ENCODE data around the gene EPB41L3. TPM values are rescaled to one million over a fixed set of nuclear protein-coding genes. Genes with fewer than 3 reads are reported as not detected.

Gene EPB41L3
- total RNA-seq, 4 donors from 2014 or later, result 9.6 to 37.0 (median 13.5) TPM

GRCh38 chr18:5422626-5423025 lies 121.2 kb downstream of the EPB41L3 start:
- Histone ChIP-seq H3K4me1 (no peaks in the 10 kb centered on the region), H3K36me3 (peaks cover 8% of the 10 kb centered on the region), H3K9me3 (no peaks in the 10 kb centered on the region), H3K4me3 (no peak overlapping the region), H3K27ac (no peak overlapping the region), H3K27me3 (no peaks in the 10 kb centered on the region)
- no peak for DNase-seq (ENCODE audit: low spot score in 2 of 2)
- 90% methylated on average over 3 of the region's 3 CpGs for WGBS
- TF ChIP-seq EP300 (IDR thresholded peaks at IDR 0.05) (no peak), POLR2AphosphoS5 (IDR thresholded peaks at IDR 0.05) (no peak), CTCF (IDR thresholded peaks at IDR 0.05) (no peak), POLR2A (IDR thresholded peaks at IDR 0.05) (no peak)

GRCh38 chr18:5421981-5422380 lies 121.8 kb downstream of the EPB41L3 start:
- TF ChIP-seq POLR2A (IDR thresholded peaks at IDR 0.05), result no peak
- TF ChIP-seq EP300 (IDR thresholded peaks at IDR 0.05), result no peak
- TF ChIP-seq CTCF (IDR thresholded peaks at IDR 0.05), result no peak
- TF ChIP-seq POLR2AphosphoS5 (IDR thresholded peaks at IDR 0.05), result no peak
- Histone ChIP-seq H3K36me3 (peaks cover 13% of the 10 kb centered on the region), H3K27me3 (no peaks in the 10 kb centered on the region), H3K27ac (no peak overlapping the region), H3K4me1 (no peaks in the 10 kb centered on the region), H3K4me3 (no peak overlapping the region), H3K9me3 (no peaks in the 10 kb centered on the region)
- no peak for DNase-seq (ENCODE audit: low spot score in 2 of 2)
- 93% methylated on average over 5 of the region's 5 CpGs for WGBS

GRCh38 chr18:5420906-5421305 lies 122.9 kb downstream of the EPB41L3 start:
- H3K27ac ChIP-seq, result no peak overlapping the region
- no peak for DNase-seq (ENCODE audit: low spot score in 2 of 2)
- H3K4me1 ChIP-seq, result no peaks in the 10 kb centered on the region
- 88% methylated on average over 3 of the region's 3 CpGs for WGBS
- H3K9me3 ChIP-seq, result no peaks in the 10 kb centered on the region
- TF ChIP-seq POLR2AphosphoS5 (IDR thresholded peaks at IDR 0.05) (peak in 1 of 3 donors; percentile 11), POLR2A (IDR thresholded peaks at IDR 0.05) (no peak)
- no peak overlapping the region for H3K4me3 ChIP-seq
- peaks cover 13% of the 10 kb centered on the region for H3K36me3 ChIP-seq
- no peaks in the 10 kb centered on the region for H3K27me3 ChIP-seq

GRCh38 chr18:5419601-5420000 lies 124.2 kb downstream of the EPB41L3 start:
- WGBS, result 87% methylated on average over 9 of the region's 9 CpGs
- H3K27ac ChIP-seq, result no peak overlapping the region
- DNase-seq (ENCODE audit: low spot score in 2 of 2), result no peak

GRCh38 chr18:5419030-5419429 lies 124.8 kb downstream of the EPB41L3 start:
- TF ChIP-seq EP300 (IDR thresholded peaks at IDR 0.05), result no peak
- no peak for TF ChIP-seq POLR2A (IDR thresholded peaks at IDR 0.05)
- no peak for TF ChIP-seq POLR2AphosphoS5 (IDR thresholded peaks at IDR 0.05)
- TF ChIP-seq CTCF (IDR thresholded peaks at IDR 0.05), result no peak
- Histone ChIP-seq H3K4me3 (no peak overlapping the region), H3K27me3 (no peaks in the 10 kb centered on the region), H3K4me1 (no peaks in the 10 kb centered on the region), H3K36me3 (peaks cover 19% of the 10 kb centered on the region), H3K9me3 (no peaks in the 10 kb centered on the region), H3K27ac (no peak overlapping the region)
- DNase-seq (ENCODE audit: low spot score in 2 of 2), result no peak
- 92% methylated on average over 2 of the region's 2 CpGs for WGBS

More at GRCh38 chr18:5419601-5420000, 124.2 kb downstream of the EPB41L3 start:
- Histone ChIP-seq H3K4me3 (no peak overlapping the region), H3K9me3 (no peaks in the 10 kb centered on the region), H3K4me1 (no peaks in the 10 kb centered on the region), H3K36me3 (peaks cover 19% of the 10 kb centered on the region), H3K27me3 (no peaks in the 10 kb centered on the region)
- TF ChIP-seq CTCF (IDR thresholded peaks at IDR 0.05) (no peak), POLR2A (IDR thresholded peaks at IDR 0.05) (no peak), EP300 (IDR thresholded peaks at IDR 0.05) (no peak), POLR2AphosphoS5 (IDR thresholded peaks at IDR 0.05) (no peak)

GRCh38 chr18:5417342-5417741 lies 126.5 kb downstream of the EPB41L3 start:
- Histone ChIP-seq H3K27me3 (no peaks in the 10 kb centered on the region), H3K36me3 (peaks cover 12% of the 10 kb centered on the region), H3K9me3 (no peaks in the 10 kb centered on the region), H3K4me3 (no peak overlapping the region), H3K4me1 (no peaks in the 10 kb centered on the region), H3K27ac (no peak overlapping the region)
- DNase-seq (ENCODE audit: low spot score in 2 of 2), result no peak
- WGBS, result 68% methylated on average over 8 of the region's 8 CpGs
- no peak for TF ChIP-seq EP300 (IDR thresholded peaks at IDR 0.05)
- TF ChIP-seq CTCF (IDR thresholded peaks at IDR 0.05), result no peak
- TF ChIP-seq POLR2A (IDR thresholded peaks at IDR 0.05), result no peak
- TF ChIP-seq POLR2AphosphoS5 (IDR thresholded peaks at IDR 0.05), result no peak

Data from suprapubic skin (tissue), 4 donors.